HG03060 (cell line): ENCODE results near the gene CLEC4G.

Source experiments
- ATAC-seq: cut with Tn5 transposase; IDR thresholded peaks from one replicate; pipeline ENCODE4 v1.9.1; 2021; ENCODE audit warnings: low read depth, moderate number of reproducible peaks; ENCODE audit not compliant: unreplicated experiment

The CLEC4G gene

GRCh38 chr19:7699003-7699402 is 32.9 kb downstream of the CLEC4G start:
- no peak for ATAC-seq

- ATAC-seq, result no peak
Measured at GRCh38 chr19:7698583-7698982, 33.3 kb downstream of the CLEC4G start.

- no peak for ATAC-seq
Measured at GRCh38 chr19:7697721-7698287, 34.1 kb downstream of the CLEC4G start.

GRCh38 chr19:7694499-7694898 is 37.4 kb downstream of the CLEC4G start:
- ATAC-seq, result no peak

GRCh38 chr19:7692417-7693088 is 39.4 kb downstream of the CLEC4G start:
- no peak for ATAC-seq

- ATAC-seq, result no peak
Measured at GRCh38 chr19:7691497-7691896, 40.4 kb downstream of the CLEC4G start.

- ATAC-seq, result no peak
Measured at GRCh38 chr19:7690779-7691258, 41.1 kb downstream of the CLEC4G start.

- no peak for ATAC-seq
Measured at GRCh38 chr19:7689165-7689564, 42.7 kb downstream of the CLEC4G start.

- ATAC-seq, result no peak
Measured at GRCh38 chr19:7687177-7687576, 44.7 kb downstream of the CLEC4G start.

GRCh38 chr19:7685546-7686445 is 46.1 kb downstream of the CLEC4G start:
- no peak for ATAC-seq

GRCh38 chr19:7682175-7682855 is 49.6 kb downstream of the CLEC4G start:
- no peak for ATAC-seq

GRCh38 chr19:7681340-7682174 is 50.4 kb downstream of the CLEC4G start:
- ATAC-seq, result no peak

- no peak for ATAC-seq
Measured at GRCh38 chr19:7680606-7681339, 51.1 kb downstream of the CLEC4G start, which contains the start of gene TRAPPC5. Gene TRAPPC5, plus strand, starts transcription at chr19:7680833. Its CDS starts 1,421 bp downstream, at chr19:7682254.

- ATAC-seq, result no peak
Measured at GRCh38 chr19:7679771-7680605, 51.9 kb downstream of the CLEC4G start.

GRCh38 chr19:7678971-7679751 is 52.7 kb downstream of the CLEC4G start:
- no peak for ATAC-seq
